ENCODE data around the gene CTTNBP2NL.
A peak's percentile ranks its signal among the peaks of the same experiment; 100 is the strongest.

CTTNBP2NL gene

DNA sequence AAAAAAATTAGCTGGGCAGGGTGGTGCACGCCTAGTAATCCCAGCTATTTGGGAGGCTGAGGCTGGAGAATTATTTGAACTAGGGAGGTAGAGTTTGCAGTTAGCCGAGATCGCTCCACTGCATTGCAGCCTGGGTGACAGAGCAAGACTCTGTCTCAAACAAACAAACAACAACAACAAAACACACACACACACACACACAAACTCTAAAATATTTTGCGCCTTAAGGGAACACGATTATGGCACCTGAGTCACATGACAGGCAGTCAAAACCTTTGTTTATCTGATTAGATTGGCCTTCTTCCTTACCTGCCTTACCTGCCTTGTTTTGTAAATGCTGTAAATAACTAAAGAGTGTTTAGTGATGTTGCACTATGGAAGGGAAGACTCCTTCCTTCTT is 92.1 kb downstream of the CTTNBP2NL start:
- no peaks in the 10 kb centered on the region for H3K36me3 ChIP-seq
- no peak overlapping the region for H3K4me3 ChIP-seq (ENCODE audit: low read depth, low read length)
- H3K9me3 ChIP-seq (ENCODE audit: severe bottlenecking): no peaks in the 10 kb centered on the region
- H3K27ac ChIP-seq: no peak overlapping the region
- DNase-seq: no peak
- no peaks in the 10 kb centered on the region for H3K27me3 ChIP-seq (ENCODE audit: insufficient read depth, low read depth, severe bottlenecking)
- TF ChIP-seq, protein P1, sequence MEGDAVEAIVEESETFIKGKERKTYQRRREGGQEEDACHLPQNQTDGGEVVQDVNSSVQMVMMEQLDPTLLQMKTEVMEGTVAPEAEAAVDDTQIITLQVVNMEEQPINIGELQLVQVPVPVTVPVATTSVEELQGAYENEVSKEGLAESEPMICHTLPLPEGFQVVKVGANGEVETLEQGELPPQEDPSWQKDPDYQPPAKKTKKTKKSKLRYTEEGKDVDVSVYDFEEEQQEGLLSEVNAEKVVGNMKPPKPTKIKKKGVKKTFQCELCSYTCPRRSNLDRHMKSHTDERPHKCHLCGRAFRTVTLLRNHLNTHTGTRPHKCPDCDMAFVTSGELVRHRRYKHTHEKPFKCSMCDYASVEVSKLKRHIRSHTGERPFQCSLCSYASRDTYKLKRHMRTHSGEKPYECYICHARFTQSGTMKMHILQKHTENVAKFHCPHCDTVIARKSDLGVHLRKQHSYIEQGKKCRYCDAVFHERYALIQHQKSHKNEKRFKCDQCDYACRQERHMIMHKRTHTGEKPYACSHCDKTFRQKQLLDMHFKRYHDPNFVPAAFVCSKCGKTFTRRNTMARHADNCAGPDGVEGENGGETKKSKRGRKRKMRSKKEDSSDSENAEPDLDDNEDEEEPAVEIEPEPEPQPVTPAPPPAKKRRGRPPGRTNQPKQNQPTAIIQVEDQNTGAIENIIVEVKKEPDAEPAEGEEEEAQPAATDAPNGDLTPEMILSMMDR (IDR thresholded peaks at IDR 0.05; ENCODE audit: low read depth, low read length): no peak

DNA sequence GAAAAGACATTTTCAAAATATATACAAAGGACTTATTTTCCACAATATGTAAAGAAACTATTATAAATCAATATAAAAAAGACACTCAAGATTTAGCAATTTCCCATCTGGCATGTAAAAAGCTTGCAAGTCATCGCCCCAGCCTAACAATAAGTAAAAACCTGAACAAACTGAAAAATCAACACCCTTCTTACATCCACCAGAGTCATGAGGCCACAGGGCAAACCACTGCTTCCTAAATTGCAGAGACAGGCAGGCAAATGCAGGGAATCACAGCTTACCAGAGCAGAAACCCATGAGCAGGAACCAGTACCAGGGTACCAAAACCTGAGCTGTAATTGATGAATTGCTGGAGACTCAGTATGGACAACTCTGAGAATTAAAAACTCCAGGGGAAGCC is 96.1 kb downstream of the CTTNBP2NL start:
- H3K27ac ChIP-seq: no peak overlapping the region
- TF ChIP-seq, protein P1 (IDR thresholded peaks at IDR 0.05; ENCODE audit: low read depth, low read length): no peak
- H3K4me3 ChIP-seq (ENCODE audit: low read depth, low read length): no peak overlapping the region
- H3K27me3 ChIP-seq (ENCODE audit: insufficient read depth, low read depth, severe bottlenecking): no peaks in the 10 kb centered on the region
- H3K36me3 ChIP-seq: no peaks in the 10 kb centered on the region
- DNase-seq: no peak
- H3K9me3 ChIP-seq (ENCODE audit: severe bottlenecking): no peaks in the 10 kb centered on the region

DNA sequence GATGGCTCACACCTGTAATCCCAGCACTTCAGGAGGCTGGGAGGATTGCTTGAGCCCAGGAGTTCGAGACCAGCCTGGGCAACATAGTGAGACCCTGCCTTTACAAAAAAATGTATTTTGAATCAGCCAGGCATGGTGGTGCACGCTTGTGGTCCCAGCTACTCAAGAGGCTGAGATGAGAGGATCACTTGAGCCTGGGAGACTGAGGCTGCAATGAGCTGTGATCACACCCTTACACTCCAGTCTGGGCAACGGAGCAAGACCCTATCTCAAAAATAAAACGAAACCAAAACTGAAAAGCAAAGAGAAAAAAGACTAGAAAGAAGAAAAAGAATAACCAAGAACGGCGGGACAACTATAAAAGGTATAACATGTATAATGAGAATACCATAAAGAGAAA is 97.3 kb downstream of the CTTNBP2NL start:
- Histone ChIP-seq H3K4me3 (ENCODE audit: low read depth, low read length) (no peak overlapping the region), H3K27ac (no peak overlapping the region), H3K27me3 (ENCODE audit: insufficient read depth, low read depth, severe bottlenecking) (no peaks in the 10 kb centered on the region), H3K36me3 (no peaks in the 10 kb centered on the region), H3K9me3 (ENCODE audit: severe bottlenecking) (no peaks in the 10 kb centered on the region)
- DNase-seq: no peak
- TF ChIP-seq, protein P1 (IDR thresholded peaks at IDR 0.05; ENCODE audit: low read depth, low read length): no peak

DNA sequence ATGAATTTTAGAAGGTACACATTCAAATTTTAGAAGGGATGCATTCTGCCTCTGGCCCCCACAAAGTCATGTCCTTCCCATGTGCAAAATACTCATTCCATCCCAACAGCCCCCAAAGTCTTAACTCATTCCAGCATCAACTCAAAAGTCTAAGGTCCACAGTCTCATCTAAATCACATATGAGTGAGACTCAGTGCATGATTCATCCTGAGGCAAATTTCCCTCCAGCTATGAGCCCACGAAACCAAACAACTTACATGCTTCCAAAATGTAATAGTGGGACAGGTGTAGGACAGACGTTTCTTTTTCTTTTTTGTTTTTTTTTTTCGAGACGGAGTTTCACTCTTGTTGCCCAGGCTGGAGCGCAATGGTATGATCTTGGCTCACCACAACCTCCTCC is 100.3 kb downstream of the CTTNBP2NL start:
- no peak for DNase-seq
- TF ChIP-seq, protein P1 (IDR thresholded peaks at IDR 0.05; ENCODE audit: low read depth, low read length): no peak

DNA sequence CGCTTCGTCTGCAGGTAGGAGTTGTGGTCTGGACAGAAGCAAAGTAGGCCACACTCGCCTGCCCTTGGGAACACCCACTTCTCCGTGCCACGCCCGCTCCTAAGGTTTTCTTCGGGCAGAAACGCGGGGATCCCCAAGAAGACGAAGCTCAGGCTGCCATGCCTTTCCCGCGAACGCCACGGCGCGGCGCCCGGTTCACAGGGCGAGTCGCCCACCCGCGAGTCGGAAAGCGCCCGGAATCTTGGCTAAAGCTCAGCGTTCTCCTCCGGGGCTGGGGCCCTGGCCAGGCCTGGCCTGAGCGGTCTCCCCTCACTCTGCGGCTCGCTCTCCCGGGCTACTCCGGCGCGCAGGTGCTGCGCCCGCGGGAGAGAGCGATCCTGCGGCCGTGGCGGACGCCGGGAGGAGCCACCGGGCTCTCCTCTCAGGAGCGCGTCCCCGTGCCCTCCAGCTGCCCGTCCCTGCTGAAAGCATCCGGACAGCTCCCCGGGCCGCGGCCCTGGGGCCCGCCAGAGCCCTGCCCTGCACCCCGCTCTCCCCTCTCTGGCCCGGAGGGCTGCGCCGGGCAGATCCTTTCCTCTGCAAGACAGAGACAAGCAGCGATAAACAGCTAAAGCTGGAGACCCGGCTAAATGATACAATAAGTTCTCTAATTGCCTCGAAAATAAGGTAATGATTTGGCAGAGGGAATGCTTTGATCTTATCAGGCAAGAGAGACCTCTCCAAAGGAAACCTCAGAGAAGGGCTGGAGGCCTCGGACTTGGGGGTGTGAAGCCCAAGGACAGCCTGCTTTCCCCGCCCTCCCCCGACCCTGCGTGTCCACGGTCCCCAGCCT is 106.0 kb downstream of the CTTNBP2NL start:
- Histone ChIP-seq H3K36me3 (no peaks in the 10 kb centered on the region), H3K27ac (peak overlapping the region; percentile 88), H3K27me3 (ENCODE audit: insufficient read depth, low read depth, severe bottlenecking) (no peaks in the 10 kb centered on the region), H3K4me3 (ENCODE audit: low read depth, low read length) (peak overlapping the region; percentile 74), H3K9me3 (ENCODE audit: severe bottlenecking) (no peaks in the 10 kb centered on the region)
- DNase-seq: peak; percentile 90
- TF ChIP-seq, protein P1 (IDR thresholded peaks at IDR 0.05; ENCODE audit: low read depth, low read length): peak; percentile 89

More for the DNA sequence above, 100.3 kb downstream of the CTTNBP2NL start:
- Histone ChIP-seq H3K27ac (no peak overlapping the region), H3K36me3 (no peaks in the 10 kb centered on the region), H3K9me3 (ENCODE audit: severe bottlenecking) (no peaks in the 10 kb centered on the region), H3K27me3 (ENCODE audit: insufficient read depth, low read depth, severe bottlenecking) (no peaks in the 10 kb centered on the region), H3K4me3 (ENCODE audit: low read depth, low read length) (no peak overlapping the region)

Measured in WERI-Rb-1 (cell line).